Gastrocnemius medialis (tissue), 4 donors: ENCODE data around the gene TPSD1.
"Not testable (repeated sequence)": the region's sequence is repeated elsewhere in the genome, so short reads cannot be mapped to it uniquely, and the experiment has no call there.

Experiments used
- CTCF ChIP-seq, 5 experiments: fragments of 450-650 bp in 3 of 5; fragments of 200-600 bp in 2 of 5; sonication (generic) in 2 of 5; IDR thresholded peaks in 4 of 5; conservative IDR thresholded peaks in 1 of 5; 1 replicate in 4 of 5; 2 replicates in 1 of 5; pipeline ENCODE4 v1.5.1; 2016 to 2019; ENCODE audit warnings: antibody characterized with exemption in 5 of 5, mild to moderate bottlenecking in 3 of 5, moderate library complexity in 3 of 5
- POLR2A ChIP-seq, 2 donors: fragments of 450-650 bp; IDR thresholded peaks; one replicate each; pipeline ENCODE4 v1.6.1; 2017; ENCODE audit warnings: antibody characterized with exemption in 2 of 2, mild to moderate bottlenecking in 2 of 2, moderate library complexity in 2 of 2

- TF ChIP-seq POLR2A (IDR thresholded peaks at IDR 0.05); CTCF (IDR thresholded peaks at IDR 0.05 in 4 of 5, conservative IDR thresholded peaks at IDR 0.05 in 1 of 5): not testable (repeated sequence)
Observed at GRCh38 chr16:1239575-1239974, 16.3 kb upstream of the TPSD1 start.
